CD14-positive monocyte (primary cell): ENCODE results near the gene SPSB4. TPM values are rescaled to one million over a fixed set of nuclear protein-coding genes. Genes with fewer than 3 reads are reported as not detected.

ENCODE experiments used
- DNase-seq, 3 donors: peaks; one replicate each; pipeline ENCODE4 v3.0.0-alpha.2; 2011 to 2022
- H2AFZ ChIP-seq: 2 replicates; pipeline ENCODE4 v1.6.0; 2012; ENCODE audit warnings: mild to moderate bottlenecking, low read depth, low read length, inconsistent platforms; ENCODE audit not compliant: insufficient read depth, poor library complexity, severe bottlenecking
- H3K27ac ChIP-seq, 2 donors: 1 replicate in 1 of 2; 2 replicates in 1 of 2; pipeline ENCODE4 v1.5.1; 2012 to 2013; ENCODE audit warnings: low read length in 2 of 2, control low read depth in 1 of 2, inconsistent platforms in 1 of 2, low read depth in 1 of 2, mild to moderate bottlenecking in 1 of 2
- H3K27me3 ChIP-seq, 2 donors: one replicate each; pipeline versions ENCODE4 v1.6.0 to v1.6.1; 2011 to 2013; ENCODE audit warnings: low read length in 2 of 2; ENCODE audit not compliant: control insufficient read depth in 2 of 2, insufficient read depth in 2 of 2
- H3K36me3 ChIP-seq, 2 donors: replicated peaks in 1 of 2; 1 replicate in 1 of 2; 2 replicates in 1 of 2; pipeline versions ENCODE4 v1.5.1 to v1.6.1; 2012 to 2013; ENCODE audit warnings: low read length in 2 of 2, control low read depth in 1 of 2, inconsistent platforms in 1 of 2, mild to moderate bottlenecking in 1 of 2; ENCODE audit not compliant: insufficient read depth in 2 of 2, control insufficient read depth in 1 of 2
- H3K4me1 ChIP-seq, 2 donors: 1 replicate in 1 of 2; 2 replicates in 1 of 2; pipeline versions ENCODE4 v1.5.1 to v1.6.1; 2012 to 2013; ENCODE audit warnings: low read length in 2 of 2, control low read depth in 1 of 2, inconsistent platforms in 1 of 2, mild to moderate bottlenecking in 1 of 2, moderate library complexity in 1 of 2; ENCODE audit not compliant: insufficient read depth in 2 of 2, control insufficient read depth in 1 of 2
- H3K4me2 ChIP-seq: replicated peaks from 2 replicates; pipeline ENCODE3; 2012; ENCODE audit warnings: low read length, moderate library complexity, mild to moderate bottlenecking; ENCODE audit not compliant: poor library complexity, severe bottlenecking; ENCODE audit errors: extremely low read depth
- H3K4me3 ChIP-seq, 3 experiments: fragments of 200-600 bp in 1 of 3; sonication (generic) in 1 of 3; replicated peaks in 1 of 3; 1 replicate in 2 of 3; 2 replicates in 1 of 3; pipeline ENCODE4 v1.5.1; 2011 to 2013; ENCODE audit warnings: low read length in 3 of 3, mild to moderate bottlenecking in 3 of 3, control low read depth in 2 of 3, low read depth in 2 of 3, inconsistent platforms in 1 of 3, moderate library complexity in 1 of 3
- H3K79me2 ChIP-seq: 2 replicates; pipeline ENCODE4 v1.6.0; 2012; ENCODE audit warnings: mild to moderate bottlenecking, control low read depth, inconsistent platforms, low read length, moderate library complexity; ENCODE audit not compliant: insufficient read depth
- H3K9ac ChIP-seq: 2 replicates; pipeline ENCODE4 v1.6.0; 2017; ENCODE audit warnings: low read length, mild to moderate bottlenecking; ENCODE audit not compliant: insufficient read depth, poor library complexity, severe bottlenecking
- H3K9me3 ChIP-seq, 2 donors: replicated peaks in 1 of 2; 1 replicate in 1 of 2; 2 replicates in 1 of 2; pipeline versions ENCODE4 v1.5.1 to v1.6.1; 2012 to 2013; ENCODE audit warnings: low read length in 2 of 2, control low read depth in 1 of 2; ENCODE audit not compliant: control insufficient read depth in 1 of 2, insufficient read depth in 1 of 2
- H4K20me1 ChIP-seq: 2 replicates; pipeline ENCODE4 v1.6.0; 2012; ENCODE audit warnings: mild to moderate bottlenecking, low read length, control low read depth, moderate library complexity; ENCODE audit not compliant: insufficient read depth
- H3K27ac Mint-ChIP-seq, 7 donors: one replicate each; pipeline ENCODE4 v1.8.0; 2020; ENCODE audit warnings: mild to moderate bottlenecking in 7 of 7, mixed read lengths in 7 of 7, moderate library complexity in 6 of 7, inconsistent platforms in 2 of 7
- H3K27me3 Mint-ChIP-seq, 3 donors: one replicate each; pipeline ENCODE4 v1.8.0; 2021 to 2022; ENCODE audit warnings: low read depth in 3 of 3, mild to moderate bottlenecking in 3 of 3, mixed read lengths in 3 of 3, moderate library complexity in 3 of 3, inconsistent platforms in 1 of 3
- H3K36me3 Mint-ChIP-seq, 2 donors: one replicate each; pipeline ENCODE4 v1.8.0; 2020; ENCODE audit warnings: mixed read lengths in 2 of 2, inconsistent platforms in 1 of 2, mild to moderate bottlenecking in 1 of 2
- H3K4me1 Mint-ChIP-seq: one replicate; pipeline ENCODE4 v1.8.0; 2020; ENCODE audit warnings: mild to moderate bottlenecking, mixed read lengths
- H3K4me3 Mint-ChIP-seq, 2 donors: one replicate each; pipeline ENCODE4 v1.8.0; 2020; ENCODE audit warnings: mild to moderate bottlenecking in 2 of 2, mixed read lengths in 2 of 2, moderate library complexity in 1 of 2
- H3K9me3 Mint-ChIP-seq, 7 donors: one replicate each; pipeline ENCODE4 v1.8.0; 2020 to 2022; ENCODE audit warnings: mixed read lengths in 7 of 7, mild to moderate bottlenecking in 6 of 7, moderate library complexity in 6 of 7, inconsistent platforms in 2 of 7
- WGBS: methylation state at CpG from one replicate; pipeline ENCODE4 v1.1.5; 2013; ENCODE audit warnings: missing lambda C conversion rate; ENCODE audit not compliant: insufficient coverage; 5-methylcytosine and 5-hydroxymethylcytosine counted together
- intact Hi-C, 2 donors: fragments of 100-400 bp; cut with micrococcal nuclease; formaldehyde crosslinking; loops; one replicate each; pipeline versions ENCODE4 v1.15.0 to v1.15.1; 2023
- polyA plus RNA-seq, 3 donors: library from polyadenylated mRNA; depleted of rRNA in 1 of 3; unstranded in 2 of 3; stranded (reverse) in 1 of 3; fragments of 300-500 nt in 2 of 3; fragments of >200 nt in 1 of 3; fragmentation: Illumina TruSeq in 2 of 3; gene quantifications; 1 replicate in 2 of 3; 2 replicates in 1 of 3; pipeline ENCODE4 v1.2.3, GENCODE V29; 2012 to 2021
- TF ChIP-seq, protein P1 (sequence below): fragments of 200-600 bp; IDR thresholded peaks from one replicate; pipeline ENCODE4 v1.8.0; 2022; ENCODE audit warnings: antibody characterized with exemption, mild to moderate bottlenecking

SPSB4 gene
- polyA plus RNA-seq, 3 donors: not detected

DNA sequence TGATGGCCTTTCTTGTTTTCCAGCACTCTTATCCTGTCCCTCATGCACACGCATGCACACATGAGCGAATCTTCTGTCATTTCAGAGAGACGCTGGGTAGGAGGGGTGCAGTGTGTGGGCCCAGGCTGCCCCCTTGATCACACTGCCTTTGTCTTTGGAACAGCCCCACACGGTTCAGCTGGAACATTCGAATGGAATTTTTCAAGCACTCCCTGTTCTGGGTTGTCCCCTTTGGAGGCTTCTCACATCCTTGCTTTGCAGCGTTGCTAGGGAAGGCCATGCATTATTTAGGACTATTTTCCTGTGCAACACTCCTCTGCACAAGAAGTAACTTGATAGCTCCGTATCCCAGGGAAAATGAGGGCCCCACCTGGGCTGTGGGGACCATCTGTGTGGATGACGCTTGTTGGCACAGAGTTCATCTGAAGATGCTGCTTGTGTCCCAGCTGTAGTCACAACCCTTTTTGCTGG, 78.4 kb downstream of the SPSB4 start:
- peaks cover 0 to 5% (median 5%) of the 10 kb centered on the region in 3 donors for H3K27me3 Mint-ChIP-seq
- H3K4me3 ChIP-seq: no peak overlapping the region
- H3K36me3 ChIP-seq: no peaks in the 10 kb centered on the region
- intact Hi-C loops: no loop called here
- WGBS: 87% methylated on average over 6 of the region's 8 CpGs
- H3K36me3 Mint-ChIP-seq: no peaks in the 10 kb centered on the region
- DNase-seq: no peak
- H3K79me2 ChIP-seq: no peaks in the 10 kb centered on the region
- peaks cover 0 to 7% (median 1%) of the 10 kb centered on the region in 7 donors for H3K9me3 Mint-ChIP-seq
- H3K9ac ChIP-seq: no peak overlapping the region
- H3K4me2 ChIP-seq: no peak overlapping the region
- H3K9me3 ChIP-seq: no peaks in the 10 kb centered on the region
- TF ChIP-seq, protein P1, sequence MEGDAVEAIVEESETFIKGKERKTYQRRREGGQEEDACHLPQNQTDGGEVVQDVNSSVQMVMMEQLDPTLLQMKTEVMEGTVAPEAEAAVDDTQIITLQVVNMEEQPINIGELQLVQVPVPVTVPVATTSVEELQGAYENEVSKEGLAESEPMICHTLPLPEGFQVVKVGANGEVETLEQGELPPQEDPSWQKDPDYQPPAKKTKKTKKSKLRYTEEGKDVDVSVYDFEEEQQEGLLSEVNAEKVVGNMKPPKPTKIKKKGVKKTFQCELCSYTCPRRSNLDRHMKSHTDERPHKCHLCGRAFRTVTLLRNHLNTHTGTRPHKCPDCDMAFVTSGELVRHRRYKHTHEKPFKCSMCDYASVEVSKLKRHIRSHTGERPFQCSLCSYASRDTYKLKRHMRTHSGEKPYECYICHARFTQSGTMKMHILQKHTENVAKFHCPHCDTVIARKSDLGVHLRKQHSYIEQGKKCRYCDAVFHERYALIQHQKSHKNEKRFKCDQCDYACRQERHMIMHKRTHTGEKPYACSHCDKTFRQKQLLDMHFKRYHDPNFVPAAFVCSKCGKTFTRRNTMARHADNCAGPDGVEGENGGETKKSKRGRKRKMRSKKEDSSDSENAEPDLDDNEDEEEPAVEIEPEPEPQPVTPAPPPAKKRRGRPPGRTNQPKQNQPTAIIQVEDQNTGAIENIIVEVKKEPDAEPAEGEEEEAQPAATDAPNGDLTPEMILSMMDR: no peak
- no peaks in the 10 kb centered on the region for H3K4me1 Mint-ChIP-seq
- no peaks in the 10 kb centered on the region for H3K27me3 ChIP-seq
- H3K27ac Mint-ChIP-seq: no peak overlapping the region
- H3K27ac ChIP-seq: no peak overlapping the region
- no peak overlapping the region for H3K4me3 Mint-ChIP-seq
- H3K4me1 ChIP-seq: no peaks in the 10 kb centered on the region
- no peak overlapping the region for H2AFZ ChIP-seq
- H4K20me1 ChIP-seq: no peaks in the 10 kb centered on the region

DNA sequence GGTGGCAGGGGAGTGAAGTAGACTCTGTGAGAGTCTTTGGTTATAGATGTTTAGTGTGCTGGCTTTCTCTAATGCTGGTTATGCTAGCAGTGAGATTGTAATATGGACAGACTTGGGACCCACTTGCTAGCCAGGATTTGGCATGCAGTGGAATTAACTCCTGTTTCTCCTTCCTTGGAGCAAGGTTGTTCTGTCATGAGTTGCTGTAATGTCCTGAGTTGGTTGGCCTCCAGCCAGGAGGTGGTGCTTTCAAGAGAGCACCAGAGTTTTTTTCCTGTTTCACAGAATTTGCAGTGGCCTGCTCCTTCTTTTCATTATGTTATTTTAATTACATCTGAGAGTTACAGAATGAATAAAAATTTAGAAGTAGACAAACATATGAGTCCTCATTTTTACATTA, 92.4 kb downstream of the SPSB4 start:
- no peak for DNase-seq
- Histone ChIP-seq H3K4me2 (no peak overlapping the region), H3K36me3 (no peaks in the 10 kb centered on the region), H3K4me3 (no peak overlapping the region), H4K20me1 (no peaks in the 10 kb centered on the region), H3K9me3 (peaks cover 9 to 17% of the 10 kb centered on the region in 2 donors), H3K79me2 (no peaks in the 10 kb centered on the region), H3K9ac (no peak overlapping the region), H2AFZ (no peak overlapping the region), H3K27me3 (no peaks in the 10 kb centered on the region), H3K4me1 (no peaks in the 10 kb centered on the region), H3K27ac (no peak overlapping the region)
- no peak overlapping the region for H3K4me3 Mint-ChIP-seq
- intact Hi-C loops: no loop called here
- H3K9me3 Mint-ChIP-seq: peaks cover 24 to 42% (median 29%) of the 10 kb centered on the region in 7 donors
- no peaks in the 10 kb centered on the region for H3K4me1 Mint-ChIP-seq
- no peaks in the 10 kb centered on the region for H3K36me3 Mint-ChIP-seq
- TF ChIP-seq, protein P1: no peak
- no peak overlapping the region for H3K27ac Mint-ChIP-seq
- peaks cover 2 to 7% (median 3%) of the 10 kb centered on the region in 3 donors for H3K27me3 Mint-ChIP-seq
